Activated naive CD8-positive, alpha-beta T cell treated with anti-CD3 and anti-CD28 coated beads, Interleukin-2, amount 50 U/mL, for 16 hours (primary cell): ENCODE data around the gene DOCK11.
"Not testable (repeated sequence)": the region's sequence is repeated elsewhere in the genome, so short reads cannot be mapped to it uniquely, and the experiment has no call there.

Experiments
- DNase-seq: peaks from one replicate; pipeline ENCODE4 v3.0.0-alpha.2; 2020; ENCODE audit warnings: low read depth, low spot score

DOCK11 gene

DNA sequence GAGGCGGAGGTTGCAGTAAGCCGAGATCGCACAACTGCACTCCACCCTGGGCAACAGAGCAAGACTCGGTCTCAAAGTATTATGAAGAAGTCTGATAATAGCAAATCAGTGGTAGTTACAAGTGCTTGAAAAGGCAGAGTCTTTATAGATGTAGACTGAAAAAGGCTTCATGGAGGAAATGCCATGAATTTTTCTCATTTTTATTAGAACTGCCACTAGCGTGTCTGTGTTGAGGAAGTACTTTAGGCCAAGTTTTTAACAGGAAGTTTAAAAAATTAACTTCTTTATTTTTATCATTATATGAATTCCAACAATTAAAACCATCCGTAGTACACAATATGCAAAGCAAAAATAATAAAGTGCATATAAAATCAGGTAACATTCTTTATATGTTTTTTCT is 199.0 kb downstream of the DOCK11 start:
- DNase-seq: no peak

DNA sequence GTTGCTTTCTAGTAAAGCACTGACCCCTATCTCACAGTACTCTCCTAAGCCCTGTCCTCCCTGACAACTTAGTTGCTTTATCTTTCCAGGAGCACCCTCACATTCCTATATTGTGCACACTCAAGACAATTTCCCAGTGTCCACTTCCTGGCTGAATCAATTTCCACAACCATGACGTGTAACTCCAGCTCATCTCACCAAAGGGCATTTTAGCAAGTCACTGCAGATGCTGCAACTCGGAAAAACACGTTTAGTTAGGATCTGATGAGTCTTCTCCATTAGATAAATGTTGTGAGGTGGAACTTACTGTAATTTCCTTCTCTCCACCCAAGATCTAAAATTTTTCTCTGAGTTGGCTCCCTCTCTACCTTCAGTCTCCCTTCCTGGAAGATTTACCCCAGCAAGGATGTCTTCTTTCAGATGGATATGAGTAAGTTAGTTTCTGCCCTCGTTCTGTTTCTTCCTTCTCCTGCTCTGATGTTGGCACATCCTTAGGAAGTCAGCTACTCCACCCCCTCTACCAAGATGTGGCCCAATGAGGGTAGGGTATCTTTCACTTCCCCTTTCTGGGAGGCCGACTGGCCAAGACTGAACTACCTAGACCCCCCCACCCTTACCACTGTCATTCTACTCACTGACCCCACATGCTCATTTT is 203.0 kb downstream of the DOCK11 start:
- DNase-seq: no peak

DNA sequence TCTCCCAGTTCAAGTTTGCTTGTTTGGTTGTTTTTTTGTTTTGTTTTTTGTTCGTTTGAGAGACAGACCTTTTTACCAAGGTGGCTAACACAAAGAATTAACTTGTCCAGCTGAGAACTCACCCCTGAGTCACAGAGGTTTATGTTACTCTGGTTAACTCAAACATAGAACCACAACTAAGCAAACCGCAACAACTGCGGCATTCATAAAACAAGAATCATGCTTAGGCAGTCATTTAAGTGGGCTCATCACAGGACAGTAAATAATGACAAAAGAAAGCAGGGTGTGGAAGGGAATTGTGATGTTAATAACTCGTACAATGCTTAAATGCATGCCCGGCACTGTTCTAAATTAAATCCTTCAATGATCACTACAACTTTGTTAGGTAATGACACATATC is 207.1 kb downstream of the DOCK11 start:
- no peak for DNase-seq

DNA sequence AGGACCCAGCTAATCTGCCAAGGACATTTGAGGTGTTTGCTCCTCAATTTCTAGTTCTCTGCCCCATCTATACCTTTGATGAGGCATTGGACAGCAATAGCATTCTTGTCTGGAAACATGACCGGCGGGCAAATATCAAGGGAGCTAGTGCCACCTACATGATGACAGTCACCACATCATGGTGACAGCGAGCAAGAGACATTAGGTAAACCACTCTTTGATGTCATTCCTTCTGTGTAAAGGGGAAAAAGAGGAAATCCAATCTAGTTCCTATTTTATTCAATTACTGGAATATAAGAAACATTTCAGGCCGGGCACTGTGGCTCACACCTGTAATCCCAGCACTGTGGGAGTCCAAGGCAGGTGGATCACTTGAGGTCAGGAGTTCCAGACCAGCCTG is 211.1 kb downstream of the DOCK11 start:
- no peak for DNase-seq

DNA sequence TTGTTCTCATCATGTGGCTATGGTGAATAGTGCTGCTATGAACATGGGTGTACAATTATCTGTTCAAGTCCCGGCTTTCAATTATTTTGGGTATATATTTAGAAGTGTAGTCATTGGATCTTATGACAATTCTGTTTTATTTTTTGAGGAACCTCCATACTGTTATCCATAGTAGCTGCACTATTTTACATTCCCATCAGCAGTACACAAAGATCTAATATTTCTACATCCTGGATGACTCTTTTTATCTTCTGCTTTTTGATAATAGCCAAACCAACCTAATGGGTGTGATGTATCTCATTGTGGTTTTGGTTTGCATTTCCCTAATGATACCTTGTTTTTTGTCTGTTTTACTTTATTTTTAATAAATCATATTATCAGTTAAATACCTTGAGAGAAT is 218.9 kb downstream of the DOCK11 start:
- DNase-seq: no peak

DNA sequence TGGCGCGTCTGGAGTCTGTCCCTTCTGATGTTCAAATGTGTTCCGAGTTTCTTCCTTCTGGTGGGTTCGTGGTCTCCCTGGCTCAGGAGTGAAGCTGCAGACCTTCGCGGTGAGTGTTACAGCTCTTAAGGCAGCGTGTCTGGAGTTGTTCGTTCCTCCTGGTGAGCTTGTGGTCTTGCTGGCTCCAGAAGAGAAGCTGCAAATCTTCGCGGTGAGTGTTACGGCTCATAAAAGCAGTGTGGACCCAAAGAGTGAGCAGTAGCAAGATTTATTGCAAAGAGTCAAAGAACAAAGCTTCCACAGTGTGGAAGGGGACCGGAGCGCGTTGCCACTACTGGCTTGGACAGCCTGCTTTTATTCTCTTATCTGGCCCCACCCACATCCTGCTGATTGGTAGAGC is 220.3 kb downstream of the DOCK11 start:
- DNase-seq: not testable (repeated sequence)

DNA sequence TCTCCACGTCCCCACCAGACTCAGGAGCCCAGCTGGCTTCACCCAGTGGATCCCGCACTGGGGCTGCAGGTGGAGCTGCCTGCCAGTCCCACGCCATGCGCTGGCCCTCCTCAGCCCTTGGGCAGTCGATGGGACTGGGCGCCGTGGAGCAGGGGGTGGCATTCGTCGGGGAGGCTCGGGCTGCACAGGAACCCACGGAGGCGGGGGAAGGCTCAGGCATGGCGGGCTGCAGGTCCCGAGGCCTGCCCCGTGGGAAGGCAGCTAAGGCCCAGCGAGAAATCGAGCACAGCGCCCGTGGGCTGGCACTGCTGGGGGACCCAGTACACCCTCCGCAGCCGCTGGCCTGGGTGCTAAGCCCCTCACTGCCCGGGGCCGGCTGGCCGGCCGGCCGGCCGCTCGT is 221.2 kb downstream of the DOCK11 start:
- not testable (repeated sequence) for DNase-seq

DNA sequence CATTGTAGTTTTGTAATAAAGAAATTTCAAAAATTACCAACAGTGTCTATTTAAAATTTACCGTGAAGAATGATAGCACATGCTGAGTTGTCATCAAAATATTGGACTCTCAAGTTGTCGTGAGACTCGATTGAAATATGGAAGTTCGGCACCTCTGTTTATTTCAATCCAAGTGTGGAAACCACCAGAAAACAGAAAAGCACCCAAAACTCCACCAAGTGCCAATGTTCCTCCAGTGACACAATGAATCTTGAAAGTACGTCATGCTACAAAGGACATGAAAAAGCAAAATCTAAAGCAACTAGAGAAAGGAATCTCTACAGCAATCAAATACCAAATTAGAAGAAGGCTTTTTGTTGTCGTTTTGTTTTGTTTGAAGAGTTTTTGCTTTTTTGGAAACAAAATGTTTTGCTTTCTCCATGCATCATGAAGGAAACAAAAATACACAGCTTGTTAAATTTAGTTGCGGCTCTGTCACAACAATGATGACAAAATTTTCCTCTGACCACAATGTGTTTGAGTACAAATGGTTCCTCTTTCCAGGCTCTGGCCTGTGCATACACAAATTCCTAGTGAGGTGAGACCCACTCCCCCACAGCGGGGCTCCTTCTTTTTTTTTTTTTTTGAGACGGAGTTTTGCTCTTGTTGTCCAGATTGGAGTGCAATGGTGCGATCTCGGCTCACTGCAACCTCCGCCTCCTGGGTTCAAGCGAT is 222.2 kb downstream of the DOCK11 start:
- DNase-seq: no peak

DNA sequence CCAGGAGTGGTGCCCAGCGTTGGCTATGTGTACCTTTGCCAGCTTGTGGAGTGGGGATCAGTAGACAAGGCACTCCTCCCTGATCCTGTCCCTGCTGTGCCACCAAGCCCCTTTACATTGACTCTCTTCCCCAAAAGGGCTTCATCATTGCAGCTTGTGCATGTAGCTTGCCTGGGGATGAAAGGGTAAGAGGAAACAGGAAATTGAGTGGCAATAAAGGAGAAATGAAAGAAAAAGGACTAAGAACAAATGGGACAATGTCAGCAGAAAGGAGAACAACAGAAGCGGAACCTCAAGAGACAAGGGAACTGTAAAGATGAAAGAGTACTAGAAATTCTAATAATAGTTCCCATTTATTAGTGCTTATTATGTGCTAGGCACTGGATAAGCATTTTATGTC is 223.1 kb downstream of the DOCK11 start:
- DNase-seq: no peak

DNA sequence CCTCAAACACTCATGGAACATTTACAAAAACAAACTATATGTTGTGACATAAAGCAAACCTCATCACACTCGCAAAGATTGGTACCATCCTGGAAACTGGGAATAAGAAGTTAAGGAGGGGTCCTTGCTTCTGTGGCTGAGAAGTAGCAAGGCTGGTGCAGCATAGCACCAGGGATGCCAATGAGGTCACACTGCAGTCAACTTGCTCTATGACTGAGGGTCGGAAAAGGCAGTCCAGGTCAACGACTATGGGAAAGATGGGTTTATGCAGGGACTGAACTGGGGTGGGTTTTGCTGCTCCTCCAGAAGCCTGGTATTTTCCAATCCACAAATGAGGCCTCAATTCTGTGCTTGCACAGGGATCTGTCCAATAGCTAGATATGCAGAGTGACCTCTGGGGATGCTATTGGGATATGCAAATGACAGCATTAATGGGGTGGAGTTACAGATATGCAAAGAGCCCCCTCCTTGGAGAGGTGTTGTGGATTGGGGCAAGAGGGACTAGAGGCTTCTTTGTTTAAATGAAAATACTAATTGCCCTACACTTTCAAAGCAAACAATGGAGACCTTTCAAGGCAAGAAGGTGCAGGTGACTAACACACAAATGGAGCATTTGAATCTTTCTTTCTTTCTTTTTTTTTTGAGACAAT is 224.6 kb downstream of the DOCK11 start:
- no peak for DNase-seq

DNA sequence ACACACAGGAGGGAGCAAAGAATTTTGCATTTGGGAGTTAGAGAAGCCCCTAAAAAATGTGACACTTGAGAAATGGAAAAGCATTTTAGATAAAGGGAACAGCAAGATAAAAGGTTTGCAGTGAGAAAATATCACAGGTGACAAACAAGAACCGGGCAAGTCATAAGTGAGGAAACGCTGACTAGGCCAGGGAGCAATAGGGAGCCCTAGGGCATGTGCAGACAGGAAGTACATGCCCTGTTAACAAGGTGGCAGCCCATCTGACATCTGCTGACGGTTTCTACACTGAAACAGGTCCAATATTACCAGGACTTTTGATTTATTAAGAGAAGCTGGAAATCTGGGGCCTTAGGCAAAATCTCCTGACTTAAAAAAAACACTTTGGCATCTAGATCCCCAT is 227.8 kb downstream of the DOCK11 start:
- DNase-seq: no peak

DNA sequence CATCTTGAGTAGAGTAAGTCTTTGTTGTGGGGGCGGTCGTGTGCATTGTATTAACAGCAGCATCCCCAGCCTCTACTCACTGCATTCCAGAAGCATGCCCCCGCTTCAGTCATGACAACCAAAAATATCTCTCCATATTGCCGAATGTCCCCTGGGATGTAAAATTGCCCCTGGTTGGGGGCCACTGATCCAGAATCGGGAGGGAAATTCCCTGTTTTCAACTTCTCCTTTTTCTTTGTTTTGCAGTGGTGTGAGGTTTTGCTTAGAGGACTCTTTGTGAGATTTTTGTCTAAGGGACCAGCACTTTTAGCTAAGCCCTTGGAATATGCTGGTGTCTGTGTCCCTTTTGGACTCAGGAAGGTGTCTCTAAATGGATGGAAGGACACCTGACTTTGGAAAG is 228.8 kb downstream of the DOCK11 start:
- DNase-seq: no peak

DNA sequence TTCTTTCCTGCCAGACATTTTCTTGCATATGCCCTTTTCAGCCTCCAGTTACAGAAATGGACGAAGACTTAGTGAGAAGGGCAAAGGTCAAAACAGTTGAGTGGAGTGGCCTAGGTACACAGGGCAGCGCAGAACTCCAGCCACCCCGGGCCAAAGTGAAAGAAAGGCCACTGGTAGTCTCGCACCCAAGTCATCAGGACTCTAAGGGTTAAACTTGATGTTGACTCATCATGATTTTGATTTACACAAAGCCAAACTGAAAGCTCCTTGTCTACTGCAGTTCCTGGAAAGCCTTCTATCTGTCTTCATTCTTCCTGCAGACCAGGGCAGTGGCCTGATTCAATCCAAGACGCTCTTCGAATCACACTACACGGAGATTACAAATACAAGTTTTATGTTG is 229.2 kb downstream of the DOCK11 start:
- DNase-seq: no peak

DNA sequence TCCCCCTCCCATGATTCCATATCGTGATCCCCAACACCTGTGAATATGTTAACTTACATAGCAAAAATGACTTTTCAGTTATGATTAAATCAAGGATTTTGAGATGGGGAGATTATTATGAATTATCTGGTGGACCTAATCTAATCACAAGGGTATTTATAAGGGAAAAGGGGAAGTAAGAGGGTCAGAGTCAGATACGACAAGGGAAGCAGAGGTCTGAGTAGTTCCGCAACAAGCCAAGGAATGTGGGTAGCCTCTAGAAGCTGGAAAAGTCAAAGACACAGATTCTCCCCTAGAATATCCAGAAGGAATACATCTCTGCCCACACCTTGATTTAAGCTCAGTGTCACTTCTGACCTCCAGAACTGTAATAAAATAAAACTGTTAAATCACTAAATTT is 230.8 kb downstream of the DOCK11 start:
- no peak for DNase-seq

DNA sequence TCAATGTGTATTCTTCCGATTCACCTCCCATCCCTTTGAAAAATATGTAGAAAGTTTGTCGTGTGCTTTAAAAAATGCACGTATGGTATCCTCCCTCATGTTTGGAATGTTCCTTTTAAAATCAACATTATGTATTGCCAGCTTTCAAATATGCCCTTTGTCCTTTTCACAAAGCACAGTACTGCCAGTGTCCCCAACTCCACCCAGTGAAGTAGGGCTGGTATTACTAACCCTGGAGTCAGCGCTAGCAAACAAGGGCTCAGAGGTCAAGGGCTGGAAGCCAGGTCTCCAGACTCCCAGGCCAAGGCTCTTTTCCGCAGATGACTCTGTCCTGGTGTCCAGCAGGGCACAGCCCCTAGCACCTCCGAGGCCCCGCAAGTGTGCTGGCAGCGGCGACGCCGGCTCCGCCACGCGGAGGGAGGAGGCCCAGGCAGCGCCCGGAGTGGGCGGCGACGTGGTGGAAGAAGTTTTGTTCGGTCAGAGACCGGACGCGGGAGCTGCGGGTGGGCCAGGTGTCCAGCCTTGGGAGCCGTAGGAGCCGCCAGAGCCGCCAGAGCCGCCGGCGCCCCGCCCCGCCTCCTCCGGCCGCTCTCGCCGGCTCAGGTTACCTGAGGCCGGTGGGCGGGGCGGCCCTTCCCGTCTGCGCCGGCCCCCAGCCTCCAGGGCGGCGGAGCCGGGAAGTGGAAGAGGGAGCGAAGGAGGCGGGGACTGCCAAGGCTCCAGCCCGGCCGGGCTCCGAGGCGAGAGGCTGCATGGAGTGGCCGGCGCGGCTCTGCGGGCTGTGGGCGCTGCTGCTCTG is 231.5 kb downstream of the DOCK11 start, which contains the start of gene IL13RA1:
IL13RA1 (plus strand) TSS at position 720 of the 799 bp plus-strand sequence; CDS start at position 753, 33 bp downstream.
- DNase-seq: no peak

DNA sequence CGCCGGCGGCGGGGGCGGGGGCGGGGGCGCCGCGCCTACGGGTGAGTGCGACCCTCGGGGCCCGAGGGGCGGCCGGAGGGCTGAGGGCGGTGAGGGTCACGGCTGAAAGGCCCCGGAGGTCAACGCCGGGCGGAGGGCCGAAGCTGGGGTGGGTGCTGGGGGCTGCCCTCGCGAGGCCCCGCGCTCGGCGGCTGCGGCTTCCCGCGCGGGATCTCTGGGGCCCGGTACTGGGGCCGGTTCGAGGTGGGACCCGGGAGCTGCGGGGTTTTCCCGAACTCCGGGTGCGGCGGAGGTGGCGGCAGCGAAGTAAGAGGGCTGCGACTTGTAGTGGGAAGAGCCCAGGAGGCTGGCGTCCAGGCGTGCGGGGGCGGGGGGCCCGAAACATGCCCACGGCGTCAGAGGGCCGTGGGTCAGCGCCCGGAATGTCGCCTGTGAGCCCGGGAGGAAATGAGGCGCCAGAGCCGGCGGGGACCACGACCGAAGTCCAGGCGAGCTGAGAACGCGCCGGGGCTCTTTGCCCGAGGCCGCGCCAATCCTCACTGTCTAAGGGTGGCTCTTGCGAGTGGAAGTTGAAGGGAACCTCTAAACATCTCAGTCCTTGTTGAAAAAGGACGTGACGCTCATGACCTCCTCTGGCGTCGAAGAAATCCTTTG is 232.2 kb downstream of the DOCK11 start:
- no peak for DNase-seq

DNA sequence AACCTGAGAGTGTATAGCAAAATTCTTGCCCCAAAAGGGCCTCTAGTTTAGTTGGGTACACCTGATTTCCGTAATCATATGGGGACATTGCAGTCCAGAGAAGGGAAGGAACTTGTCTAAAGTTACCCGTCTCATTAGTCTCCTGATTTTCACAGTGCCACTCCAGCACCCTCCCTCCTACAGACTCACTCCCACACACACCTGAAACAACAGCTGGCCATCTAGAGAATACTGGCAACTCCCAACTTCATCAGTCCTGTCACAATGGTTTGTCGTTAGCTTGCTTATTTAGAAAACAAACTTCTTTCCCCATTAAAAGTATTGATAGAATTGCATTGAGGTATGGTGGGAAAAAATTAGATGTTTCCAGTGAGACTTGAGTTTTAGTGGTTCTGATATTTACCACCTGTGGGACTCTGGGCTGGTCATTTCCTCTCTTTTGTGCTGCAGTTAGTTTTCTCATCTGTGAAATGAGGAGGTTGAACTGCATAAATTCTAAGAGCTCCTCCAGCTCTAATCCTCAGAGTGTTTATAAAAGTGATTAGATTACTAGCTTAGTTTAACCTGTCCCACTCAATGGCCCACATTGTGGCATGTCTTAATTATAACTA is 233.5 kb downstream of the DOCK11 start:
- no peak for DNase-seq

DNA sequence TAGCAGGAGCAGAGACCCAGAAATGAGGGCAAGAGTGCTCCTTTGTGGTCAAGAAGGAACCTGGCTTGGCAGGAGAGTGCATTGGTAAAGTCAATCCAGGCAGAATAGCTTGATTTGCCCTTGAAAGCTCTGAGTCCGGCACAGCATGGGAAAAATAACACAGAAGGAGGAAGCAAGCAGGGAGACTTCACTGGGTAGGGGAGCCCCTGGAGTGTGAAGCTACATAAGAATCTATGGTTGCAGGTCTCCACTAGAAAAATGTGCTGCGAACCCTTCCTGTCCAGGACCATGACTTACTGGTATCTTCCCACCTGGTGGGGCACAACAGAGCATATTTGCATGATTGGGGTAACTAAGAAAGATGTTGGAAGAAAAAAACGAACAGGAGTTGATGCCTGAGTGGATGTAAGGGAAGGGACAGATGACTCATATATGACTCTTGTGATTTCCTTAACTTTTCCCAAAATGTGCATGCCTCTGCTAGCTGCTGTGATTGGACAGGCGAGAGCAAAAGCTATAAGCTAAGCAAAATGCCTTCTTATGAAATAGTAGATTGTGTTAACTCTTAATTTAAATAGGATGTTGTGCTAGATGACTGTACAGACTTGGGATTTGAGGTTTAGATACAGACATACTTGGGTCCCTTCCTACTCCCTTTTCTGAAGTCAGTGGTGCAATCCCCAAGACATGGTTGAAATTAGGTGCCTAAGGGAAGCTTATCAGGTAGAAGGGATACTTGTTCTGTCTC is 235.1 kb downstream of the DOCK11 start:
- DNase-seq: no peak

DNA sequence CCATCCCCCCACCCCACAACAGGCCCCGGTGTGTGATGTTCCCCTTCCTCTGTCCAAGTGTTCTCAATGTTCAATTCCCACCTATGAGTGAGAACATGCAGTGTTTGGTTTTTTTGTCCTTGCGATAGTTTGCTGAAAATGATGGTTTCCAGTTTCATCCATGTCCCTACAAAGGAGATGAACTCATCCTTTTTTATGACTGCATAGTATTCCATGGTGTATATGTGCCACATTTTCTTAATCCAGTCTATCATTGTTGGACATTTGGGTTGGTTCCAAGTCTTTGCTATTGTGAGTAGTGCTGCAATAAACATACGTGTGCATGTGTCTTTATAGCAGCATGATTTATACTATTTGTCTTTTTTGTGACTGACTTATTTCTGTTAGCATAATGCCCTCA is 236.9 kb downstream of the DOCK11 start:
- DNase-seq: not testable (repeated sequence)

DNA sequence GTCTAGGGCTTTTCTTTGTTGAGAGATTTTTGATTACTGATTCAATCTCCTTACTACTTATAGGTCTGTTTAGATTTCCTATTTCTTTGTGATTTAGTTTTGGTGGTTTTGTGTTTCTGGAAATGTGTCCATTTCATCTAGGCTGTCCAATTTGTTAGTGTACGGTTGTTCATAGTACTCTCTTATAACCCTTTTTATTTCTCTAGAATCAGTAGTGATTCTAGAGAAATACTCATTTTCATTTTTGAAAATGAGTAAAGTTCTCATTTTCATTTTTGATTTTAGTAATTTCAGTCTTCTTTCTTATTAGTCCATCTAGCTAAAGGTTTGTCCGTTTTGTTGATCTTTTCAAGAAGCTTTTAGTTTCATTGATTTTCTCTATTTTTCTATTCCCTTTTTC is 239.3 kb downstream of the DOCK11 start:
- no peak for DNase-seq
